Measurements from ENCODE around the gene DDIAS.
A peak's percentile ranks its signal among the peaks of the same experiment; 100 is the strongest.

- TF ChIP-seq POLR2A (IDR thresholded peaks at IDR 0.05) (no peak), CTCF (IDR thresholded peaks at IDR 0.05 in 8 of 11, conservative IDR thresholded peaks at IDR 0.05 in 3 of 11) (peak; percentile 45 to 86 (median 71))
Observed at GRCh38 chr11:82927264-82927880, 25.8 kb downstream of the DDIAS start.
